Vagina (tissue), 2 donors: Measurements from ENCODE around the gene HTRA3.

ENCODE experiments used
- CTCF ChIP-seq, 3 experiments: fragments of 450-650 bp in 2 of 3; fragments of 200-600 bp in 1 of 3; sonication (generic) in 1 of 3; IDR thresholded peaks; one replicate each; pipeline ENCODE4 v1.5.1; 2017 to 2019; ENCODE audit warnings: antibody characterized with exemption in 3 of 3, mild to moderate bottlenecking in 2 of 3, moderate library complexity in 2 of 3
- POLR2AphosphoS5 ChIP-seq, 2 donors: sonication (generic); formaldehyde crosslinking; IDR thresholded peaks; one replicate each; pipeline ENCODE4 v1.9.0; 2017; ENCODE audit warnings: antibody characterized with exemption in 2 of 2, mild to moderate bottlenecking in 2 of 2, low read depth in 1 of 2; ENCODE audit not compliant: insufficient read depth in 1 of 2

- TF ChIP-seq POLR2AphosphoS5 (IDR thresholded peaks at IDR 0.05; ENCODE audit: insufficient read depth in 1 of 2, low read depth in 1 of 2) (no peak), CTCF (IDR thresholded peaks at IDR 0.05) (no peak)
Measured at GRCh38 chr4:8275548-8275910, 6.0 kb downstream of the HTRA3 start.
